Measurements from ENCODE around the gene HPCA.

HPCA gene

DNA sequence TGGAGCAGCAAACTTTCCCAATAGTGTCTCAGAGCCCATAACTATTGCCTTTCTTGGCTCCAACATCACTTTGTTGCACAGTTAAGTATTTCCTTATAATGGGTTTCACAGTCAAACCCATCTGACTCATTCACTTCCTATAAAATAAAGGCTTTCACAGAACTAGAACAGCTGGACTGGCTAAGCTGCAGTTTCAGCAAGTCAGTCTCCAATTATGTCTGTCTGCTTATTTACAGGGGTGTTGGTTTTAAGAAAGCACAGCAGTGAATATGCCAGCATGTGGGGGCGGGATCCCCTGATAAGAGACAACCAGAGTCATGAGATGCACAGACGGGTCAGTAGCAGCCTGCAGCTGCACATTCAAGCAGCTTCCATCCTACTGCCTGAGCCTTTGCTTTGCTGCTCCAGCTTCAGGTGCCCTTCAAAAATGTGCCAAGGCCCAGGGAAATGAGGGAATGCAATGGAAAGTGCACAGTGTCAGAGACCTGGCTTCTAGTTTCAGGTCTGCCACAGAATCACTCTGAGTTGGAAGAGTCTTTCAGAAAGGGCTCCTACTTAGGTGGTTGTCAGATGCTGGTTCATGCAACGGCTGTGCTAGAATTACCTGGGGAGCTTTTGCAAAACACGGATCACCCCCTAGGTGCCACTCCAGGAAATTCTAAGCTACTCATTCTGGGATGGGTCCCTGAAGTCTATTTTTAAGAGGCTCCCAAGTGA lies 53.5 kb downstream of the HPCA start:
- peak; percentile 84 for DNase-seq

DNA sequence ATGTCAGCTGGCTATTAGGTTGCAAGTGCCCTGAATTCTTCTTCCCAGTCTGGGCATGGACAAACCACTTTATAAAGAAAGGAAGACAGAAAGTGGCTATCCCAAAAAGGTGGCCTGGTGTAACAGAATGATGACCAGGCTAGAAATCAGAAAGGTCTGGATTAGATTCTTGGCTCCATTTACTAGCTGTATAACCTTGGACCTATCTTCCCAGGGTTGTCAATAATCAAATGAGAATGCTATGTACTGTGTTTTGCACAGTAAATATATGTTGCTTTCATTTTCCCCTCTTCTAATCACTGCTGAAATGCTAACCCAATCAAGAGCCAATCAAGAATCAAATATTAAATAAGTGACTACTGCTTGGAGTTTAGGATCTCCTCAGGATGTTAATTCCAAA lies 57.9 kb downstream of the HPCA start:
- no peak for DNase-seq
